Measurements from ENCODE around the gene KCNS1. TPM values are rescaled to one million over a fixed set of nuclear protein-coding genes. Genes with fewer than 3 reads are reported as not detected.

KCNS1 gene
- total and polyA plus RNA-seq, 2 experiments from 2014 or later = 0.37 to 3.2 TPM

DNA sequence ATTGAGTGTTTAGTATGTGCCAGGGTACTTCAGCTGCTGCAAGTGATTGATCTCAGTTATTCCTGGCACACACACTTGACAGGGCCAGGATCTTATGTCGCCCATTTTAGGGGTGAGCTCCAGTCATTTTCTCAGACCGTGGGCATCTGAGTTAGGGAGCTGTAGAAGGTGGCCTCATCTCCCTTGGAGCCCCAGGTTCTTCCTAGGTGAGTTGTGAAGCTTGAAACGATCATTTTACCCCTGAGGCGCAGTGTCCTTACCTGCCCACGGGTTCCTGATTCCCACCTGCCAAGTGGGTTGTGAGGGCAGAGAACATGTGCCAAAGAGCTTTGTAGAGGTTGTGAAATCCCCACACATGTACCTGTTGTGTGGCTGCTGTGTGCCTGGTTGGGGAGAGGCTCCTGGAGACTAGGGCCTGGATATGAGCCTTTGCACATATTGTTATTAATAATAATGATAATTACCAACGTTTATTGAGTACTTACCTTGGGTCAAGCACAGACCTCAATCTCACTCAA lies 465 bp upstream of the KCNS1 start:
- Histone ChIP-seq H3K36me3 (ENCODE audit: insufficient read depth) (no peaks in the 10 kb centered on the region), H3F3A (replicated peaks; ENCODE audit: low read depth) (peaks cover 5% of the 10 kb centered on the region; the same call in 1 of the 2 replicates), H3K4me3 (peak overlapping the region; percentile 54), H3K79me2 (replicated peaks; ENCODE audit: insufficient read depth) (no peaks in the 10 kb centered on the region), H3K27ac (ENCODE audit: low read depth) (no peak overlapping the region), H3K9me2 (ENCODE audit: insufficient read depth) (no peaks in the 10 kb centered on the region), H3K4me1 (ENCODE audit: insufficient read depth) (peaks cover 5% of the 10 kb centered on the region; the same call in 1 of the 2 replicates), H3K27me3 (ENCODE audit: insufficient read depth) (peaks cover 55% of the 10 kb centered on the region), H2AFZ (peak overlapping the region; percentile 99), H4K20me1 (replicated peaks; ENCODE audit: insufficient read depth) (no peaks in the 10 kb centered on the region), H3K4me2 (peak overlapping the region; percentile 80)
- peaks cover 6% of the 10 kb centered on the region; the same call in 2 of the 3 replicates for H3K4me1 Mint-ChIP-seq
- no peak overlapping the region for H3K27ac Mint-ChIP-seq
- TF ChIP-seq JUNB (IDR thresholded peaks at IDR 0.05; ENCODE audit: unreplicated experiment) (no peak), POLR2AphosphoS5 (IDR thresholded peaks at IDR 0.05; ENCODE audit: low read depth) (no peak), STAT1 (IDR thresholded peaks at IDR 0.05; ENCODE audit: unreplicated experiment) (no peak), ZNF331 (CRISPR knock-in tag; IDR thresholded peaks at IDR 0.05; ENCODE audit: low read depth) (no peak), EZH2 (IDR thresholded peaks at IDR 0.05; ENCODE audit: low read depth, unreplicated experiment) (no peak), CREB1 (CRISPR knock-in tag; IDR thresholded peaks at IDR 0.05; ENCODE audit: low read depth) (no peak), EZH2phosphoT487 (IDR thresholded peaks at IDR 0.05; ENCODE audit: unreplicated experiment) (no peak), NANOG (IDR thresholded peaks at IDR 0.05; ENCODE audit: borderline replicate concordance) (no peak)
- TF ChIP-seq, protein P1, sequence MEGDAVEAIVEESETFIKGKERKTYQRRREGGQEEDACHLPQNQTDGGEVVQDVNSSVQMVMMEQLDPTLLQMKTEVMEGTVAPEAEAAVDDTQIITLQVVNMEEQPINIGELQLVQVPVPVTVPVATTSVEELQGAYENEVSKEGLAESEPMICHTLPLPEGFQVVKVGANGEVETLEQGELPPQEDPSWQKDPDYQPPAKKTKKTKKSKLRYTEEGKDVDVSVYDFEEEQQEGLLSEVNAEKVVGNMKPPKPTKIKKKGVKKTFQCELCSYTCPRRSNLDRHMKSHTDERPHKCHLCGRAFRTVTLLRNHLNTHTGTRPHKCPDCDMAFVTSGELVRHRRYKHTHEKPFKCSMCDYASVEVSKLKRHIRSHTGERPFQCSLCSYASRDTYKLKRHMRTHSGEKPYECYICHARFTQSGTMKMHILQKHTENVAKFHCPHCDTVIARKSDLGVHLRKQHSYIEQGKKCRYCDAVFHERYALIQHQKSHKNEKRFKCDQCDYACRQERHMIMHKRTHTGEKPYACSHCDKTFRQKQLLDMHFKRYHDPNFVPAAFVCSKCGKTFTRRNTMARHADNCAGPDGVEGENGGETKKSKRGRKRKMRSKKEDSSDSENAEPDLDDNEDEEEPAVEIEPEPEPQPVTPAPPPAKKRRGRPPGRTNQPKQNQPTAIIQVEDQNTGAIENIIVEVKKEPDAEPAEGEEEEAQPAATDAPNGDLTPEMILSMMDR (conservative IDR thresholded peaks at IDR 0.05; ENCODE audit: low read depth in 2 of 2) = no peak
- H3K36me3 Mint-ChIP-seq (ENCODE audit: low read depth) = peaks cover 3% of the 10 kb centered on the region; the same call in 1 of the 3 replicates
- peak overlapping the region; percentile 69 for H3K4me3 Mint-ChIP-seq
- peaks cover 43% of the 10 kb centered on the region for H3K27me3 Mint-ChIP-seq (ENCODE audit: insufficient read depth, low read depth, poor library complexity)
- peaks cover 4% of the 10 kb centered on the region; the same call in 2 of the 3 replicates for H3K9me3 Mint-ChIP-seq
- ATAC-seq (no peak), DNase-seq (ENCODE audit: low spot score) (no peak)

DNA sequence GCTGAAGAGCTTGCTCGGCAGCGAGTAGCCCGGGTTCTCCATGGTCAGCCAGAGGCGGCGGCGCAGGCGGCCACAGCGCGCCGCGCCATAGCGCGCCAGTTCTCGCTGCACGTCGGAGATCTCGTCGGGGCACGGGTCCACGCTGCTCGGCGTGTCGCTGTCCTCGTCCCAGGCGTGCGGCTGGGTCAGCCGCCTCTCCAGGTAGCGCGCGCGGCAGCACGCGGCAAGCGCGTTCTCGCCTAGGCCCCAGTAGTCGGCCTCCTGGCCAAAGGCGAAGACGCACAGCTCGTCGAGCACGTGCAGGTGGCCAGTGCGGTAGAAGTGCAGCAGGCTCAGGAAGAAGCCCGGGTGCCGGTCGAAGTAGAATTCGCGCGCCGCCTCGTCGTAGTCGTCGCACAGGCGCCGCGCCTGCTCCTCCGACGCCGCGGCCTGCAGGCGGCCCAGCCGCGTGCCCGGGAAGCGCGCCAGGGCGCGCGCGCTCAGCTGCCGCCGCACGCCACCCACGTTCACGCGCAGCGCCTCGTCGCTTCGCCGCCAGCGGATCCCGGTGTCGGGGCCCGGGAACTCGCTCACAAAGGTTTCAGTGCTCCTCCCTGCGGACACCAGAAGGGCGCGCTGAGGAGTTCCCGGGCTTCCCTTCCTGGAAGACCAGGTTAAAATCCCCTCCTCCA lies 2.7 kb downstream of the KCNS1 start:
- peak overlapping the region; percentile 85 for H2AFZ ChIP-seq
- H3K4me3 ChIP-seq = peak overlapping the region; percentile 45; the same call in 1 of the 2 replicates
- H3K4me3 Mint-ChIP-seq = peak overlapping the region; percentile 42; the same call in 2 of the 3 replicates
- H3K4me1 ChIP-seq (ENCODE audit: insufficient read depth) = peaks cover 5% of the 10 kb centered on the region; the same call in 1 of the 2 replicates
- peaks cover 5% of the 10 kb centered on the region; the same call in 1 of the 2 replicates for H3F3A ChIP-seq (replicated peaks; ENCODE audit: low read depth)
- peaks cover 39% of the 10 kb centered on the region for H3K27me3 Mint-ChIP-seq (ENCODE audit: insufficient read depth, low read depth, poor library complexity)
- ATAC-seq (peak; percentile 64), DNase-seq (ENCODE audit: low spot score) (peak; percentile 91)
- peaks cover 55% of the 10 kb centered on the region for H3K27me3 ChIP-seq (ENCODE audit: insufficient read depth)
- peaks cover 6% of the 10 kb centered on the region; the same call in 2 of the 3 replicates for H3K4me1 Mint-ChIP-seq
- H3K36me3 Mint-ChIP-seq (ENCODE audit: low read depth) = peaks cover 3% of the 10 kb centered on the region; the same call in 1 of the 3 replicates
- H3K9me2 ChIP-seq (ENCODE audit: insufficient read depth) = no peaks in the 10 kb centered on the region
- no peaks in the 10 kb centered on the region for H3K79me2 ChIP-seq (replicated peaks; ENCODE audit: insufficient read depth)
- peaks cover 4% of the 10 kb centered on the region; the same call in 2 of the 3 replicates for H3K9me3 Mint-ChIP-seq
- H3K27ac Mint-ChIP-seq = no peak overlapping the region
- no peak overlapping the region for H3K27ac ChIP-seq (ENCODE audit: low read depth)
- no peaks in the 10 kb centered on the region for H3K36me3 ChIP-seq (ENCODE audit: insufficient read depth)
- TF ChIP-seq, protein P1 (conservative IDR thresholded peaks at IDR 0.05; ENCODE audit: low read depth in 2 of 2) = peak; percentile 37 to 62
- TF ChIP-seq CREB1 (CRISPR knock-in tag; IDR thresholded peaks at IDR 0.05; ENCODE audit: low read depth) (peak; percentile 47), ZNF331 (CRISPR knock-in tag; IDR thresholded peaks at IDR 0.05; ENCODE audit: low read depth) (no peak), ZNF114 (CRISPR knock-in tag; IDR thresholded peaks at IDR 0.05) (no peak)
- peak overlapping the region; percentile 71 for H3K4me2 ChIP-seq
- no peaks in the 10 kb centered on the region for H4K20me1 ChIP-seq (replicated peaks; ENCODE audit: insufficient read depth)

All from GM23338 (cell line).